ENCODE results near the gene FOXI1.

GRCh38 chr5:170143710-170144109 is 38.0 kb downstream of the FOXI1 start:
- TF ChIP-seq CTCF (IDR thresholded peaks at IDR 0.05) (no peak), POLR2A (IDR thresholded peaks at IDR 0.05) (no peak)

All from body of pancreas (tissue), 4 donors.